NOMO-1 treated with DMSO at 0.1 percent for 48 hours (cell line): Measurements from ENCODE around the gene TPRX1.
"Not testable (repeated sequence)": the region's sequence is repeated elsewhere in the genome, so short reads cannot be mapped to it uniquely, and the experiment has no call there.

Experiments
- DNase-seq: peaks from one replicate; lab custom pipeline; 2025; ENCODE audit not compliant: unreplicated experiment; lab: John Stamatoyannopoulos, UW

The TPRX1 gene

GRCh38 chr19:47768604-47769003 is 35.7 kb downstream of the TPRX1 start:
- DNase-seq = no peak

- no peak for DNase-seq
Measured at GRCh38 chr19:47767349-47767748, 37.0 kb downstream of the TPRX1 start.

- DNase-seq = no peak
Measured at GRCh38 chr19:47766670-47767069, 37.7 kb downstream of the TPRX1 start.

- no peak for DNase-seq
Measured at GRCh38 chr19:47766359-47766620, 38.1 kb downstream of the TPRX1 start.

- peak; percentile 36 for DNase-seq
Measured at GRCh38 chr19:47765523-47766358, 38.6 kb downstream of the TPRX1 start.

- DNase-seq = not testable (repeated sequence)
Measured at GRCh38 chr19:47764705-47765104, 39.6 kb downstream of the TPRX1 start.

- no peak for DNase-seq
Measured at GRCh38 chr19:47762615-47763308, 41.6 kb downstream of the TPRX1 start.

GRCh38 chr19:47762151-47762550 is 42.2 kb downstream of the TPRX1 start:
- DNase-seq = no peak

GRCh38 chr19:47761566-47761965 is 42.8 kb downstream of the TPRX1 start:
- no peak for DNase-seq

- no peak for DNase-seq
Measured at GRCh38 chr19:47760632-47760999, 43.7 kb downstream of the TPRX1 start.

- peak; percentile 4 for DNase-seq
Measured at GRCh38 chr19:47758443-47758804, 45.9 kb downstream of the TPRX1 start.

- no peak for DNase-seq
Measured at GRCh38 chr19:47757617-47758442, 46.5 kb downstream of the TPRX1 start.

GRCh38 chr19:47756953-47757608 is 47.3 kb downstream of the TPRX1 start:
- DNase-seq = no peak

GRCh38 chr19:47756627-47756929 is 47.8 kb downstream of the TPRX1 start:
- DNase-seq = no peak

GRCh38 chr19:47755762-47756626 is 48.4 kb downstream of the TPRX1 start:
- no peak for DNase-seq

- DNase-seq = no peak
Measured at GRCh38 chr19:47755065-47755761, 49.1 kb downstream of the TPRX1 start.

GRCh38 chr19:47754206-47755064 is 49.9 kb downstream of the TPRX1 start:
- DNase-seq = no peak

GRCh38 chr19:47752440-47753211 is 51.7 kb downstream of the TPRX1 start:
- DNase-seq = no peak
